HUES64 (cell line): ENCODE measurements around the gene RSL1D1. TPM values are rescaled to one million over a fixed set of nuclear protein-coding genes. Genes with fewer than 3 reads are reported as not detected.

Experiments used
- H3K27ac ChIP-seq: 2 replicates; pipeline ENCODE4 v1.7.0; 2013; ENCODE audit warnings: low read depth, low read length, inconsistent platforms
- H3K27me3 ChIP-seq: 2 replicates; pipeline ENCODE4 v1.6.1; 2013; ENCODE audit warnings: mild to moderate bottlenecking, low read length; ENCODE audit not compliant: insufficient read depth
- H3K36me3 ChIP-seq: 2 replicates; pipeline ENCODE4 v1.6.1; 2013; ENCODE audit warnings: mild to moderate bottlenecking, low read length; ENCODE audit not compliant: insufficient read depth
- H3K4me1 ChIP-seq: 2 replicates; pipeline ENCODE4 v1.6.1; 2013; ENCODE audit warnings: mild to moderate bottlenecking, low read length, moderate library complexity; ENCODE audit not compliant: insufficient read depth
- H3K4me3 ChIP-seq: 2 replicates; pipeline ENCODE4 v1.5.1; 2013; ENCODE audit warnings: mild to moderate bottlenecking, low read length, moderate library complexity
- H3K9ac ChIP-seq: 2 replicates; pipeline ENCODE4 v1.6.1; 2013; ENCODE audit warnings: mild to moderate bottlenecking, low read depth, low read length
- H3K9me3 ChIP-seq: 2 replicates; pipeline ENCODE4 v1.6.1; 2013; ENCODE audit warnings: low read depth, low read length; ENCODE audit not compliant: insufficient read depth
- WGBS: fragments of 150-250, 120-280 bp; methylation state at CpG from one replicate; pipeline ENCODE4 v1.1.7; 2013; ENCODE audit warnings: missing lambda C conversion rate; 5-methylcytosine and 5-hydroxymethylcytosine counted together
- polyA plus RNA-seq, 2 experiments: library from polyadenylated mRNA; stranded (reverse); fragments of 50-300 nt; gene quantifications; one replicate each; pipeline ENCODE4 v1.2.3, GENCODE V29; 2013

RSL1D1 gene
- polyA plus RNA-seq (2013, experiment 1 of 2), result 231 TPM
- polyA plus RNA-seq (2013, experiment 2 of 2), result 209 TPM

- H3K4me3 ChIP-seq, result peak within 1 kb of the TSS; percentile 92
- H3K27me3 ChIP-seq, result no peaks in the 10 kb centered on the region
- H3K36me3 ChIP-seq, result peaks cover 38% of the 10 kb centered on the region
- H3K9me3 ChIP-seq, result no peaks in the 10 kb centered on the region
- peak within 1 kb of the TSS; percentile 81 for H3K27ac ChIP-seq
- WGBS, result under 1% methylated on average over 57 of the region's 57 CpGs
- peak within 1 kb of the TSS; percentile 98 for H3K9ac ChIP-seq
- H3K4me1 ChIP-seq, result no peaks in the 10 kb centered on the region; the same call in 1 of the 2 replicates
Observed at GRCh38 chr16:11851294-11852091, at the start of gene RSL1D1. Gene RSL1D1, minus strand, starts transcription at chr16:11851542. Its CDS starts 30 bp downstream, at chr16:11851512.

- Histone ChIP-seq H3K4me3 (no peak overlapping the region), H3K9ac (no peak overlapping the region), H3K27me3 (no peaks in the 10 kb centered on the region), H3K27ac (no peak overlapping the region), H3K4me1 (no peaks in the 10 kb centered on the region), H3K36me3 (peaks cover 43% of the 10 kb centered on the region), H3K9me3 (no peaks in the 10 kb centered on the region)
- WGBS, result 98% methylated on average over 3 of the region's 3 CpGs
Observed at GRCh38 chr16:11901091-11901490, 49.7 kb upstream of the RSL1D1 start.

- Histone ChIP-seq H3K4me3 (no peak overlapping the region), H3K27ac (no peak overlapping the region), H3K9me3 (no peaks in the 10 kb centered on the region), H3K36me3 (peaks cover 61% of the 10 kb centered on the region), H3K4me1 (no peaks in the 10 kb centered on the region), H3K9ac (no peak overlapping the region), H3K27me3 (no peaks in the 10 kb centered on the region)
- 88% methylated on average over 3 of the region's 5 CpGs for whole genome bisulfite sequencing
Observed at GRCh38 chr16:11896486-11897176, 45.3 kb upstream of the RSL1D1 start.

GRCh38 chr16:11893571-11893970 is 42.2 kb upstream of the RSL1D1 start:
- no peak overlapping the region for H3K4me3 ChIP-seq
- H3K27ac ChIP-seq, result no peak overlapping the region
- no peaks in the 10 kb centered on the region for H3K4me1 ChIP-seq
- no peaks in the 10 kb centered on the region for H3K9me3 ChIP-seq
- no peaks in the 10 kb centered on the region for H3K27me3 ChIP-seq
- 93% methylated on average over 2 of the region's 2 CpGs for WGBS
- H3K9ac ChIP-seq, result no peak overlapping the region
- H3K36me3 ChIP-seq, result peaks cover 78% of the 10 kb centered on the region

GRCh38 chr16:11892761-11893160 is 41.4 kb upstream of the RSL1D1 start:
- H3K36me3 ChIP-seq, result peaks cover 82% of the 10 kb centered on the region
- no peak overlapping the region for H3K27ac ChIP-seq
- WGBS, result 81% methylated on average over 3 of the region's 4 CpGs
- H3K4me3 ChIP-seq, result no peak overlapping the region
- no peaks in the 10 kb centered on the region for H3K27me3 ChIP-seq
- H3K9me3 ChIP-seq, result no peaks in the 10 kb centered on the region
- no peaks in the 10 kb centered on the region for H3K4me1 ChIP-seq
- no peak overlapping the region for H3K9ac ChIP-seq

GRCh38 chr16:11890231-11890965 is 39.1 kb upstream of the RSL1D1 start:
- no peak overlapping the region for H3K27ac ChIP-seq
- H3K27me3 ChIP-seq, result no peaks in the 10 kb centered on the region
- H3K36me3 ChIP-seq, result peaks cover 84% of the 10 kb centered on the region
- no peaks in the 10 kb centered on the region for H3K9me3 ChIP-seq
- 98% methylated on average over 3 of the region's 5 CpGs for WGBS
- no peak overlapping the region for H3K9ac ChIP-seq
- H3K4me1 ChIP-seq, result no peaks in the 10 kb centered on the region
- H3K4me3 ChIP-seq, result no peak overlapping the region

- Histone ChIP-seq H3K9ac (no peak overlapping the region), H3K4me3 (no peak overlapping the region), H3K4me1 (no peaks in the 10 kb centered on the region), H3K27me3 (no peaks in the 10 kb centered on the region), H3K27ac (no peak overlapping the region), H3K9me3 (no peaks in the 10 kb centered on the region), H3K36me3 (peaks cover 82% of the 10 kb centered on the region)
- 93% methylated on average over 6 of the region's 6 CpGs for WGBS
Observed at GRCh38 chr16:11886881-11887280, 35.5 kb upstream of the RSL1D1 start.

- Histone ChIP-seq H3K9ac (no peak overlapping the region), H3K4me3 (no peak overlapping the region), H3K27me3 (no peaks in the 10 kb centered on the region), H3K27ac (no peak overlapping the region), H3K9me3 (no peaks in the 10 kb centered on the region), H3K36me3 (peaks cover 91% of the 10 kb centered on the region), H3K4me1 (no peaks in the 10 kb centered on the region)
- WGBS, result 94% methylated on average over 4 of the region's 5 CpGs
Observed at GRCh38 chr16:11884035-11884434, 32.7 kb upstream of the RSL1D1 start.

- Histone ChIP-seq H3K4me1 (no peaks in the 10 kb centered on the region), H3K9ac (no peak overlapping the region), H3K4me3 (no peak overlapping the region), H3K27ac (no peak overlapping the region), H3K9me3 (no peaks in the 10 kb centered on the region), H3K36me3 (peaks cover 89% of the 10 kb centered on the region), H3K27me3 (no peaks in the 10 kb centered on the region)
- 97% methylated on average over 5 of the region's 5 CpGs for WGBS
Observed at GRCh38 chr16:11880007-11880406, 28.7 kb upstream of the RSL1D1 start.

- H3K4me3 ChIP-seq, result no peak overlapping the region
- H3K36me3 ChIP-seq, result peaks cover 93% of the 10 kb centered on the region
- H3K9me3 ChIP-seq, result no peaks in the 10 kb centered on the region
- WGBS, result 96% methylated on average over 5 of the region's 5 CpGs
- H3K4me1 ChIP-seq, result no peaks in the 10 kb centered on the region
- H3K9ac ChIP-seq, result no peak overlapping the region
- H3K27ac ChIP-seq, result no peak overlapping the region
- H3K27me3 ChIP-seq, result no peaks in the 10 kb centered on the region
Observed at GRCh38 chr16:11877374-11877773, 26.0 kb upstream of the RSL1D1 start.

GRCh38 chr16:11876306-11876705 is 25.0 kb upstream of the RSL1D1 start:
- H3K4me3 ChIP-seq, result no peak overlapping the region
- H3K27ac ChIP-seq, result no peak overlapping the region
- peaks cover 91% of the 10 kb centered on the region for H3K36me3 ChIP-seq
- 94% methylated on average over 12 of the region's 12 CpGs for WGBS
- no peaks in the 10 kb centered on the region for H3K4me1 ChIP-seq
- H3K9ac ChIP-seq, result no peak overlapping the region
- no peaks in the 10 kb centered on the region for H3K27me3 ChIP-seq
- H3K9me3 ChIP-seq, result no peaks in the 10 kb centered on the region
